Psoas muscle (tissue), 8 donors: ENCODE measurements around the gene LTBP4. TPM values are rescaled to one million over a fixed set of nuclear protein-coding genes. Genes with fewer than 3 reads are reported as not detected.

Source experiments
- ATAC-seq, 4 donors: fragments of 200-7000 bp; cut with Tn5 transposase; one replicate each; pipeline ENCODE4 v1.9.1; 2020; ENCODE audit warnings: moderate library complexity in 3 of 4, mild to moderate bottlenecking in 2 of 4
- DNase-seq, 2 donors: peaks; one replicate each; pipeline ENCODE4 v3.0.0-alpha.2; 2020
- H3K27ac ChIP-seq: fragments of 200-600 bp; one replicate; pipeline ENCODE4 v1.8.0; 2022
- H3K27me3 ChIP-seq, 3 donors: fragments of 200-600 bp in 1 of 3; one replicate each; pipeline versions ENCODE4 v1.6.1 to v1.8.0; 2013 to 2022; ENCODE audit warnings: low read length in 2 of 3, mild to moderate bottlenecking in 2 of 3, moderate library complexity in 1 of 3; ENCODE audit not compliant: insufficient read depth in 3 of 3
- H3K36me3 ChIP-seq, 2 donors: fragments of 200-600 bp in 1 of 2; one replicate each; pipeline versions ENCODE4 v1.6.1 to v1.8.0; 2013 to 2022; ENCODE audit warnings: low read depth in 1 of 2, mild to moderate bottlenecking in 1 of 2, moderate library complexity in 1 of 2; ENCODE audit not compliant: insufficient read depth in 1 of 2
- H3K4me1 ChIP-seq: fragments of 200-600 bp; one replicate; pipeline ENCODE4 v1.8.0; 2022
- H3K4me3 ChIP-seq: fragments of 200-600 bp; one replicate; pipeline ENCODE4 v1.8.0; 2022; ENCODE audit warnings: mild to moderate bottlenecking
- H3K9me3 ChIP-seq: fragments of 200-600 bp; one replicate; pipeline ENCODE4 v1.8.0; 2022
- WGBS, 3 donors: extraction: QIAGEN DNeasy Blood & Tissue Kit; methylation state at CpG; one replicate each; pipeline versions ENCODE4 v1.1.6 to v1.1.7; 2013; 5-methylcytosine and 5-hydroxymethylcytosine counted together
- intact Hi-C, 2 donors: fragments of 100-400 bp; cut with DNase I; formaldehyde crosslinking; loops; one replicate each; pipeline versions ENCODE4 v1.11.0 to v1.14.2; 2022
- polyA plus RNA-seq, 3 donors: library from polyadenylated mRNA; stranded (reverse); fragments of 200-250 nt; gene quantifications; one replicate each; pipeline ENCODE4 v1.2.3, GENCODE V29; 2013
- total RNA-seq, 4 donors: library from RNA; stranded (reverse); fragmentation: NEBNext Ultra II Directional in 2 of 4; extraction: Animal tissue kit (Norgen Biotek cat#: 25700) in 2 of 4; gene quantifications; one replicate each; pipeline versions ENCODE4 v1.2.1 to v1.2.4, GENCODE V29; 2021 to 2023
- TF ChIP-seq, protein P1 (sequence below): fragments of 200-600 bp; IDR thresholded peaks from one replicate; pipeline ENCODE4 v1.8.0; 2022; ENCODE audit warnings: antibody characterized with exemption
- donor health status: healthy with polysubstance abuse.
- donor health status: DM: no; HTN: no; CAD: no; lungs with moderate emphysema.
- donor health status: Bipolar disorder and iron deficiency.
- donor health status: healthy.
- donor health status: DM: yes; HTN: yes; CAD: no.
- donor health status: DM: no; HTN: no; CAD: no.
- donor health status: DM: no; HTN: no; CAD: no.
- donor health status: DM: yes; HTN: yes; CAD: no.

The LTBP4 gene
- total and polyA plus RNA-seq, 7 donors, result 16.0 to 55.8 (median 24.1) TPM

GRCh38 chr19:40633207-40633606 lies 32.0 kb downstream of the LTBP4 start:
- H3K27me3 ChIP-seq, result no peaks in the 10 kb centered on the region
- no peak overlapping the region for H3K27ac ChIP-seq
- H3K9me3 ChIP-seq, result no peaks in the 10 kb centered on the region
- peaks cover 0 to 4% of the 10 kb centered on the region in 2 donors for H3K36me3 ChIP-seq
- no peaks in the 10 kb centered on the region for H3K4me1 ChIP-seq
- WGBS, 3 donors, result 76 to 81% (median 79%) methylated on average over 5 of the region's 5 CpGs
- ATAC-seq (no peak), DNase-seq (no peak)
- TF ChIP-seq, protein P1, sequence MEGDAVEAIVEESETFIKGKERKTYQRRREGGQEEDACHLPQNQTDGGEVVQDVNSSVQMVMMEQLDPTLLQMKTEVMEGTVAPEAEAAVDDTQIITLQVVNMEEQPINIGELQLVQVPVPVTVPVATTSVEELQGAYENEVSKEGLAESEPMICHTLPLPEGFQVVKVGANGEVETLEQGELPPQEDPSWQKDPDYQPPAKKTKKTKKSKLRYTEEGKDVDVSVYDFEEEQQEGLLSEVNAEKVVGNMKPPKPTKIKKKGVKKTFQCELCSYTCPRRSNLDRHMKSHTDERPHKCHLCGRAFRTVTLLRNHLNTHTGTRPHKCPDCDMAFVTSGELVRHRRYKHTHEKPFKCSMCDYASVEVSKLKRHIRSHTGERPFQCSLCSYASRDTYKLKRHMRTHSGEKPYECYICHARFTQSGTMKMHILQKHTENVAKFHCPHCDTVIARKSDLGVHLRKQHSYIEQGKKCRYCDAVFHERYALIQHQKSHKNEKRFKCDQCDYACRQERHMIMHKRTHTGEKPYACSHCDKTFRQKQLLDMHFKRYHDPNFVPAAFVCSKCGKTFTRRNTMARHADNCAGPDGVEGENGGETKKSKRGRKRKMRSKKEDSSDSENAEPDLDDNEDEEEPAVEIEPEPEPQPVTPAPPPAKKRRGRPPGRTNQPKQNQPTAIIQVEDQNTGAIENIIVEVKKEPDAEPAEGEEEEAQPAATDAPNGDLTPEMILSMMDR, result no peak
- intact Hi-C loops, result loop anchor here in 1 of 2 donors (1.0 to 5.0 kb wide), 2 partner anchors 331 to 493 kb away; no protein-coding TSS in a partner anchor
- H3K4me3 ChIP-seq, result no peak overlapping the region

DNA sequence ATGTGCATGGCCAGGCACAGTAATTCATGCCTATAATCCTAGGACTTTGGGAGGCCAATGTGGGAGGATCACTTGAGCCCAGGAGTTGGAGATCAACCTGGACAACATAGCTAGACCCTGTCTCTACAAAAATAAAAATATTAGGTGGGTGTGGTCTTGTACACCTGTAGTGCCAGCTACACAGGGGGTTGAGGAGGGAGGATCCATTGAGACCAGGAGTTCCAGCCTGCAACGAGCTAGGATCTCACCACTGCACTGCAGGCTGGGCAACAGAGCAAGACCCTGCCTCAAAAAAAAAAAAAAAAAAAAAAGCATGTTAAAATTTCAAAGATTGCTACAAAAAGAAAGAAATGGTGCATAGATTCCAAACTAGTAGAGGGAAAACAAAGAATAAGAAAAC lies 37.2 kb downstream of the LTBP4 start:
- no peaks in the 10 kb centered on the region for H3K36me3 ChIP-seq
- H3K4me3 ChIP-seq, result no peak overlapping the region
- no peak for DNase-seq
- no peaks in the 10 kb centered on the region for H3K27me3 ChIP-seq
- no peak overlapping the region for H3K27ac ChIP-seq
- intact Hi-C loops, result no loop called here
- H3K4me1 ChIP-seq, result no peaks in the 10 kb centered on the region
- TF ChIP-seq, protein P1, result no peak
- H3K9me3 ChIP-seq, result no peaks in the 10 kb centered on the region
- no peak for ATAC-seq
- WGBS, 3 donors, result 63 to 67% (median 64%) methylated on average over 1 of the region's 1 CpG

DNA sequence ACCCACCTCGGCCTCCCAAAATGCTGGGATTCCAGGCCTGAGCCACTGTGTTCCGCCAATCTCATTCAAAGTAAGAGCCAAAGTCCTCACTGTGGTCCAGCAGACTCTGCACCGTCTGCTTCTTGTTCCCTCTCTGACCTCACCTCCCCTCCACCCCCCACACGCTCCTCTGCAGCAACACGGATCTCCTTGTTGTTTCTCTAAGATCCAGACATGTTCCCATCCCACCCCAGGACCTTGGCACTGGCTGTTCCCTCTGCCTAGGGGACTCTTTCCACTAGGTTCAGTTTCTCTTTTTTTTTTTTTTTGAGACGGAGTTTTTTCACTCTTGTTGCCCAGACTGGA lies 38.4 kb downstream of the LTBP4 start:
- no peak for ATAC-seq
- TF ChIP-seq, protein P1, result no peak
- intact Hi-C loops, result no loop called here
- Histone ChIP-seq H3K4me1 (no peaks in the 10 kb centered on the region), H3K9me3 (no peaks in the 10 kb centered on the region), H3K36me3 (no peaks in the 10 kb centered on the region), H3K27me3 (no peaks in the 10 kb centered on the region), H3K27ac (no peak overlapping the region), H3K4me3 (no peak overlapping the region)
- WGBS, 3 donors, result 76 to 82% (median 76%) methylated on average over 6 of the region's 6 CpGs
- no peak for DNase-seq

- Histone ChIP-seq H3K4me1 (peaks cover 1% of the 10 kb centered on the region), H3K4me3 (no peak overlapping the region), H3K27me3 (no peaks in the 10 kb centered on the region), H3K36me3 (no peaks in the 10 kb centered on the region), H3K9me3 (no peaks in the 10 kb centered on the region), H3K27ac (no peak overlapping the region)
- no peak for ATAC-seq
- DNase-seq, result no peak
- WGBS, 3 donors, result 47 to 58% (median 49%) methylated on average over 5 of the region's 5 CpGs
- TF ChIP-seq, protein P1, result no peak
- intact Hi-C loops, result no loop called here
These were observed 39.6 kb downstream of the LTBP4 start for GRCh38 chr19:40640744-40641143.

- Histone ChIP-seq H3K36me3 (no peaks in the 10 kb centered on the region), H3K4me1 (peaks cover 7% of the 10 kb centered on the region), H3K27ac (no peak overlapping the region), H3K27me3 (no peaks in the 10 kb centered on the region), H3K9me3 (no peaks in the 10 kb centered on the region), H3K4me3 (no peak overlapping the region)
- ATAC-seq, result no peak
- TF ChIP-seq, protein P1, result no peak
- WGBS, 3 donors, result 79 to 87% (median 84%) methylated on average over 7 of the region's 7 CpGs
- intact Hi-C loops, result no loop called here
- no peak for DNase-seq
These were observed 40.1 kb downstream of the LTBP4 start for GRCh38 chr19:40641281-40641680.
